Right atrium auricular region (tissue), 2 donors: ENCODE results near the gene PDE6A. TPM values are rescaled to one million over a fixed set of nuclear protein-coding genes. Genes with fewer than 3 reads are reported as not detected.
A peak's percentile ranks its signal among the peaks of the same experiment; 100 is the strongest.
"Not testable (repeated sequence)": the region's sequence is repeated elsewhere in the genome, so short reads cannot be mapped to it uniquely, and the experiment has no call there.

Source experiments
- DNase-seq: peaks from one replicate; pipeline ENCODE4 v3.0.0-alpha.2; 2019; ENCODE audit warnings: low spot score
- H3K27ac ChIP-seq, 2 donors: fragments of 200-600 bp; sonication (generic); 1 replicate in 1 of 2; 2 replicates in 1 of 2; pipeline ENCODE4 v1.5.1; 2016 to 2019
- H3K27me3 ChIP-seq, 2 donors: fragments of 200-600 bp; sonication (generic); one replicate each; pipeline versions ENCODE4 v1.5.1 to v1.6.0; 2017 to 2019
- H3K36me3 ChIP-seq: fragments of 200-600 bp; sonication (generic); one replicate; pipeline ENCODE4 v1.5.1; 2016
- H3K4me1 ChIP-seq, 2 donors: fragments of 200-600 bp; sonication (generic); one replicate each; pipeline versions ENCODE4 v1.5.1 to v1.6.0; 2017 to 2019
- H3K4me3 ChIP-seq, 2 donors: fragments of 200-600 bp; sonication (generic); 1 replicate in 1 of 2; 2 replicates in 1 of 2; pipeline ENCODE4 v1.5.1; 2017 to 2019; ENCODE audit warnings: mild to moderate bottlenecking in 1 of 2, moderate library complexity in 1 of 2
- H3K9me3 ChIP-seq, 2 donors: fragments of 200-600 bp; sonication (generic); one replicate each; pipeline ENCODE4 v1.5.1; 2019
- CTCF ChIP-seq, 2 donors: fragments of 200-600 bp; sonication (generic); IDR thresholded peaks; one replicate each; pipeline ENCODE4 v1.5.1; 2019; ENCODE audit warnings: antibody characterized with exemption in 2 of 2
- total RNA-seq, 2 donors: library from RNA; depleted of rRNA; stranded (reverse); fragments of >200 nt; gene quantifications; one replicate each; pipeline ENCODE4 v1.1.0, GENCODE V29; 2016

PDE6A gene
- total RNA-seq, 2 donors from 2014 or later: 0.08 TPM; not detected in 1

GRCh38 chr5:149881069-149881622, 63.4 kb downstream of the PDE6A start:
- no peaks in the 10 kb centered on the region for H3K36me3 ChIP-seq
- no peak for DNase-seq

GRCh38 chr5:149879593-149879992, 65.0 kb downstream of the PDE6A start:
- H3K36me3 ChIP-seq, H3K27me3 ChIP-seq, DNase-seq, H3K4me3 ChIP-seq, H3K4me1 ChIP-seq, H3K9me3 ChIP-seq, H3K27ac ChIP-seq: not testable (repeated sequence)

More at GRCh38 chr5:149881069-149881622, 63.4 kb downstream of the PDE6A start:
- no peaks in the 10 kb centered on the region for H3K9me3 ChIP-seq
- no peaks in the 10 kb centered on the region for H3K4me1 ChIP-seq
- TF ChIP-seq CTCF (IDR thresholded peaks at IDR 0.05): no peak
- H3K27me3 ChIP-seq: no peaks in the 10 kb centered on the region
- H3K4me3 ChIP-seq: no peak overlapping the region
- no peak overlapping the region for H3K27ac ChIP-seq

GRCh38 chr5:149878371-149878770, 66.2 kb downstream of the PDE6A start:
- Histone ChIP-seq H3K27me3 (no peaks in the 10 kb centered on the region), H3K4me3 (no peak overlapping the region), H3K9me3 (no peaks in the 10 kb centered on the region), H3K4me1 (no peaks in the 10 kb centered on the region), H3K27ac (no peak overlapping the region), H3K36me3 (no peaks in the 10 kb centered on the region)
- no peak for TF ChIP-seq CTCF (IDR thresholded peaks at IDR 0.05)
- no peak for DNase-seq

GRCh38 chr5:149873896-149874295, 70.7 kb downstream of the PDE6A start:
- H3K27me3 ChIP-seq: no peaks in the 10 kb centered on the region
- H3K4me3 ChIP-seq: no peak overlapping the region
- no peak for DNase-seq
- H3K27ac ChIP-seq: no peak overlapping the region
- no peak for TF ChIP-seq CTCF (IDR thresholded peaks at IDR 0.05)
- H3K9me3 ChIP-seq: no peaks in the 10 kb centered on the region
- H3K4me1 ChIP-seq: peaks cover 0 to 6% of the 10 kb centered on the region in 2 donors
- H3K36me3 ChIP-seq: no peaks in the 10 kb centered on the region

- no peak overlapping the region for H3K4me3 ChIP-seq
- peak overlapping the region in 1 of 2 donors; percentile 51 for H3K27ac ChIP-seq
- no peak for TF ChIP-seq CTCF (IDR thresholded peaks at IDR 0.05)
These were observed 72.1 kb downstream of the PDE6A start for GRCh38 chr5:149872351-149873040.

GRCh38 chr5:149871471-149871870, 73.1 kb downstream of the PDE6A start:
- no peaks in the 10 kb centered on the region for H3K36me3 ChIP-seq
- no peaks in the 10 kb centered on the region for H3K9me3 ChIP-seq
- H3K4me3 ChIP-seq: no peak overlapping the region
- no peaks in the 10 kb centered on the region for H3K27me3 ChIP-seq
- peaks cover 0 to 6% of the 10 kb centered on the region in 2 donors for H3K4me1 ChIP-seq
- no peak for TF ChIP-seq CTCF (IDR thresholded peaks at IDR 0.05)
- no peak for DNase-seq
- H3K27ac ChIP-seq: no peak overlapping the region

More at GRCh38 chr5:149872351-149873040, 72.1 kb downstream of the PDE6A start:
- H3K36me3 ChIP-seq: no peaks in the 10 kb centered on the region
- no peaks in the 10 kb centered on the region for H3K27me3 ChIP-seq
- peaks cover 0 to 6% of the 10 kb centered on the region in 2 donors for H3K4me1 ChIP-seq
- H3K9me3 ChIP-seq: no peaks in the 10 kb centered on the region
- DNase-seq: no peak
